Measurements from ENCODE around the gene TAPT1. TPM values are rescaled to one million over a fixed set of nuclear protein-coding genes. Genes with fewer than 3 reads are reported as not detected.

Gene TAPT1
- total RNA-seq, 1 donor from 2014 or later = 28.5 TPM

- no peak overlapping the region for H3K4me3 ChIP-seq
- no peak for DNase-seq (ENCODE audit: extremely low spot score in 2 of 2)
- intact Hi-C loops (cut with DNase I) = no loop called here
- no peaks in the 10 kb centered on the region for H3K4me1 ChIP-seq
- no peaks in the 10 kb centered on the region for H3K9me3 ChIP-seq
- no peaks in the 10 kb centered on the region for H3K27me3 ChIP-seq
- TF ChIP-seq, protein P1, sequence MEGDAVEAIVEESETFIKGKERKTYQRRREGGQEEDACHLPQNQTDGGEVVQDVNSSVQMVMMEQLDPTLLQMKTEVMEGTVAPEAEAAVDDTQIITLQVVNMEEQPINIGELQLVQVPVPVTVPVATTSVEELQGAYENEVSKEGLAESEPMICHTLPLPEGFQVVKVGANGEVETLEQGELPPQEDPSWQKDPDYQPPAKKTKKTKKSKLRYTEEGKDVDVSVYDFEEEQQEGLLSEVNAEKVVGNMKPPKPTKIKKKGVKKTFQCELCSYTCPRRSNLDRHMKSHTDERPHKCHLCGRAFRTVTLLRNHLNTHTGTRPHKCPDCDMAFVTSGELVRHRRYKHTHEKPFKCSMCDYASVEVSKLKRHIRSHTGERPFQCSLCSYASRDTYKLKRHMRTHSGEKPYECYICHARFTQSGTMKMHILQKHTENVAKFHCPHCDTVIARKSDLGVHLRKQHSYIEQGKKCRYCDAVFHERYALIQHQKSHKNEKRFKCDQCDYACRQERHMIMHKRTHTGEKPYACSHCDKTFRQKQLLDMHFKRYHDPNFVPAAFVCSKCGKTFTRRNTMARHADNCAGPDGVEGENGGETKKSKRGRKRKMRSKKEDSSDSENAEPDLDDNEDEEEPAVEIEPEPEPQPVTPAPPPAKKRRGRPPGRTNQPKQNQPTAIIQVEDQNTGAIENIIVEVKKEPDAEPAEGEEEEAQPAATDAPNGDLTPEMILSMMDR (IDR thresholded peaks at IDR 0.05) = no peak
- TF ChIP-seq POLR2A (IDR thresholded peaks at IDR 0.05) = no peak
- TF ChIP-seq POLR2AphosphoS5 (IDR thresholded peaks at IDR 0.05; ENCODE audit: insufficient read depth in 1 of 2, low read depth in 1 of 2) = no peak
- H3K36me3 ChIP-seq = no peaks in the 10 kb centered on the region
- H3K27ac ChIP-seq = no peak overlapping the region
Measured at GRCh38 chr4:16126714-16127113, 99.6 kb downstream of the TAPT1 start.

DNA sequence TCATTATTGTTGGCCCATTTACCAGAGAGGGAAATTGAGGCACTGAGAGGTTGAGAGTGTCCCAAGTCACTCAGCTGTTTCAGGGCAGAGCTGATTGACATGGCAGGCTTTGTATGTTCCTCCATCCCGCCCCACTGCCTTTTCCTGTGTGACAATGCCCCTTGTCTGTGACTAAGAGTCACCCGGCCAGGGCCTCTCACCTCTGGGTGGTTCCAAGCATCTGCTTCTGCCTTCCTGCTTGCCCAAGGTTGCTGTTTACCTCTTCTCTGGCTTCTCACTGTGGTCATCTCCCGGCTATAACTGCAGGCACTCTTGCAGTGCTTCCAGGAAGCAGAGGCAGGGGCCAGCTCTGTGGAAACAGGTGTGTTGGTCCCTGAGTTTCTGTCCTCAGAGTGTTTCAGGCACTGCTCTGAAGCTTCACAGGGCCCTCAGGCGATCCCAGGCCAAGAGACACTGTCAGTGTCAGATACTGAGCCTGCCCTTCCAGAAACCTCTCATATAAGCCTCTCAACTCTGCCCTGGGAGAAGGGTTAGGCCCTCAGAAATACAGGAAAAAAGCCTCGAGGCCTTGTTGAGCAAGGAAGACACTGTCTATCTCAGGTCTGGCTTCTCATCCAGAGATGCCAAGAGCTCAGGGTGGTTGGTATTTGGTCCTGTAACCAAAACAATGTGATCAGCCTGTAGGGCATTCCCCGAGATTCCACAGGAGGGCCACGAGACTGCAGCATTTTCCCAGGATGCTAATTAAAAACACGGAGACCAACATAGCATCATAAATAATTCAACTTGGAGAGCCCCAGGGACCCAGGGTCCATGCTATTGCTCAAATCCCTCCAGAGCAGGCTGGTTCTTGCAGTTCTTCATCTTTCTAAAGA lies 100.5 kb downstream of the TAPT1 start:
- no peak for DNase-seq (ENCODE audit: extremely low spot score in 2 of 2)
- intact Hi-C loops (cut with DNase I) = no loop called here
- TF ChIP-seq, protein P1 (IDR thresholded peaks at IDR 0.05) = no peak
- TF ChIP-seq POLR2AphosphoS5 (IDR thresholded peaks at IDR 0.05; ENCODE audit: insufficient read depth in 1 of 2, low read depth in 1 of 2) = no peak
- TF ChIP-seq POLR2A (IDR thresholded peaks at IDR 0.05) = no peak
- H3K4me1 ChIP-seq = no peaks in the 10 kb centered on the region
- no peaks in the 10 kb centered on the region for H3K27me3 ChIP-seq
- H3K27ac ChIP-seq = no peak overlapping the region
- no peaks in the 10 kb centered on the region for H3K36me3 ChIP-seq
- no peak overlapping the region for H3K4me3 ChIP-seq
- no peaks in the 10 kb centered on the region for H3K9me3 ChIP-seq

- no peaks in the 10 kb centered on the region for H3K9me3 ChIP-seq
- intact Hi-C loops (cut with DNase I) = no loop called here
- H3K4me1 ChIP-seq = no peaks in the 10 kb centered on the region
- TF ChIP-seq POLR2AphosphoS5 (IDR thresholded peaks at IDR 0.05; ENCODE audit: insufficient read depth in 1 of 2, low read depth in 1 of 2) (no peak), POLR2A (IDR thresholded peaks at IDR 0.05) (no peak)
- TF ChIP-seq, protein P1 (IDR thresholded peaks at IDR 0.05) = no peak
- DNase-seq (ENCODE audit: extremely low spot score in 2 of 2) = no peak
- no peak overlapping the region for H3K4me3 ChIP-seq
- H3K36me3 ChIP-seq = no peaks in the 10 kb centered on the region
- no peak overlapping the region for H3K27ac ChIP-seq
- H3K27me3 ChIP-seq = no peaks in the 10 kb centered on the region
Measured at GRCh38 chr4:16124232-16124631, 102.0 kb downstream of the TAPT1 start.

GRCh38 chr4:16123356-16124084 lies 102.8 kb downstream of the TAPT1 start:
- no peak for TF ChIP-seq POLR2A (IDR thresholded peaks at IDR 0.05)
- no peak for TF ChIP-seq POLR2AphosphoS5 (IDR thresholded peaks at IDR 0.05; ENCODE audit: insufficient read depth in 1 of 2, low read depth in 1 of 2)
- TF ChIP-seq, protein P1 (IDR thresholded peaks at IDR 0.05) = no peak
- H3K27ac ChIP-seq = no peak overlapping the region
- H3K4me1 ChIP-seq = no peaks in the 10 kb centered on the region
- H3K9me3 ChIP-seq = no peaks in the 10 kb centered on the region
- DNase-seq (ENCODE audit: extremely low spot score in 2 of 2) = no peak
- H3K27me3 ChIP-seq = no peaks in the 10 kb centered on the region
- intact Hi-C loops (cut with DNase I) = no loop called here
- H3K4me3 ChIP-seq = no peak overlapping the region
- no peaks in the 10 kb centered on the region for H3K36me3 ChIP-seq

Data from vagina (tissue), 2 donors.